Stimulated activated CD4-positive, alpha-beta T cell treated with anti-CD3 and anti-CD28 coated beads, Interleukin-1b, Interleukin-23, amount 100 ng/mL, for 1 hour (primary cell): ENCODE data around the gene GRM7.

Experiments used
- DNase-seq, 2 donors: peaks; one replicate each; pipeline ENCODE4 v3.0.0-alpha.2; 2020; ENCODE audit warnings: low read depth in 2 of 2

GRM7 gene

DNA sequence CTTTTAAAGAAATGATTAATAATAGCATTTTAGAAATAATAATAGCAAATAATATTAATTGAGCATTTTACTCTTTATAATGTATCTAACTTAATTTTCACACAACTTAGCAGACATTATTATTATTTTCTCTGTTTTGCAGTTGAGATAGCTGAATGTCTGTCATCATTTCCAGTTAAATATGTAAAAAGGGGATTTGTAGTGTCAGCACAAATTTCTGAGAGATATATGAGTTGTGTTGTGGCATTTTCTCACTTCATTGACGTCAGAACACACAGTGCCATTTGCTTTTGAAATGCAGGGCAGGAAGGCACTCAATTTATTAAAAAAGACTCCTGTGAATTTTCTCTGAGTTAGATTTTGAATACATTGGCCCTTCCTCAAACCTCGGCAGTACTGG, 111.0 kb downstream of the GRM7 start:
- DNase-seq, result no peak

DNA sequence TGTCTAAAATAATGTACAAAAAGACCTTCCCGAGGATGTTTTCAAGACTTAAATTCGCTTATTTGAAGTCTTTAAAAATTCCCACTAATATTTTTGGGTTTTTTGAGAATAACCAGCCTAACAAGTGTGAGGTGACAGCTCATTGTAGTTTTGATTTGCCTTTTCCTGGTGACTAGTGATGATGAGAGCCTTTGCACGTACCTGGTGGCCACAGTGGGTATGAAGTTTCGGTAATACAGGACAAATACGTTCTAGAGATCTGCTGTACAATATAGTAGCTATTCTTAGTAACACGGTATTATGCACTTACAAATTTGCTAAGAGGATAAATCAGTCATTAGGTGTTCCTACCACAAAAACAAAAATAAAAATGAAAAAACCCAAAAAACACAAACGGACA, 124.9 kb downstream of the GRM7 start:
- no peak for DNase-seq

DNA sequence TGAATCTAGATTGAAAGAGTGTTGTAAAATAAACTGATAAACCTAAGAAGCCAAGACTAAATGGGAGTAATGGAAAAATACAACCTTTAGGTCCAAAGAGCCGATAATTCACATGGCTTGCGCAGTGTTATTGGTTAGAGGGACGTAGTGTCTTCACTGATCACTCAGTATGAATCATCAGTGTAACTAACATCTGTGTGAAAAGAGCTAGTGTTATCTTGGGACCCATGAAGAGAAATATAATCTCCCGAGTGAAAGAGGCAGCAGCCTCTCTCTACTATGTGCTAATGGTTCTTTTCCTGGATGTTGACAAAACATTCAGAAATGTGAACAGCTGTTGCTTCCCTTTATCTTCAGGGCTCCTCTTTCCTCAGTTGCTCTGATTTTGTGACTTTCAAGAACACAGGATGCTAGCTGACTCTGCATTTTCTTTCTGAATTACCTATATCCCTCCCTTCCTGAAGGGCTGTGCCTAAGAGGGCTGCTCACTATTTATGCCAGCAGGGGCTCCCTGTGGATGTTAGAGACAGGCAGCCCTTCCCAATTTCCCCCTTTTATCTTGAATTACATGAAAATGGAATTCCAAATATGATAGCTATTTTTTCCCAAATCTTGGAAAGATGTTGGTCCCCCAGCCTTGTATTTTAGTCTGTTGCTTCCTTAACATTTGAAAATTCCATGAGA, 128.8 kb downstream of the GRM7 start:
- no peak for DNase-seq

DNA sequence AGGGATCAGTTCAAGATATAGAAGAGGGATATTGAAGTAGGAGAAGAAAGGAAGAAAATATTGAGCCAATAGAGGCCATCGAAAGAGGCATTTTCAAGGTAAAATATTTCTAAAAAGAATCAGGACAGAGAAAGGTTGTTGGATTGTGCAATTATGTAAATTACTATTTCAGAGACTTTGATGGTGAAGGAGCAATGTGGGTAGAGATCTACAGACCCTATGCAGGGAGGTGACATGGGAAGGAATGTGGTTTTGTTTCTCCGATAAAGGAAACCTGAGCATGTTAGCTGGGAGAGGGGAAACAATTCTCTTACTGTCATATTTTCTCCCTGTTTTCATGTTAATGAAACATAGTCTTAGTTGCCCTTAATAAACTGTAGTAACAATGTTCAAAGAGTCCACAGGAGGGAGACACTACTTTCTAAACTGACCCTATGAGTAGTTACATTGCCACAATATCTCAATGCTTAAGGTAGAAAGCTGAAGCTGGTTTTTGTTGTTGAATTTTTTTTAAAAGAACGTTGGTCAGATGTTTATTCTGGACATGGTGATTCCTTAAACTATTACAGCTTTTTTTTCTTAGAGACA, 133.3 kb downstream of the GRM7 start:
- no peak for DNase-seq

DNA sequence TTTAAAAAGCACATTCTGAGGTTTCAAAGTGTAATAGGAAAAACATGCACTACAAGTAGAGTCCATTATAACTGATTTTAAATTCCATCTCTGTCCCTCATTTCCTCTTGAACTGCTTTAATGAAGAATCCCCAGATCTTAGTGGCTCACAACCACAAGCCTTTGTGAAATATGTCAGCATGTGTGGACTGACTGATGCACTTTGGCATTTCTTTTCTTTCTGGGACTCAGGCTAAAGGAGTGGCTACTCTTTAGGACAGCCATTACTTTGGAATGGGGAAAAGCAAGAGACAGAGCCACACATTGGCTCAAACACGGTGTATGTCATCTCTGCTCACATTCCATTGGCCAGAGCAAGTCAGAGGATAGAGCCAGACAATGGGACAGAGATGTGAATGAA, 139.6 kb downstream of the GRM7 start:
- DNase-seq, result no peak

DNA sequence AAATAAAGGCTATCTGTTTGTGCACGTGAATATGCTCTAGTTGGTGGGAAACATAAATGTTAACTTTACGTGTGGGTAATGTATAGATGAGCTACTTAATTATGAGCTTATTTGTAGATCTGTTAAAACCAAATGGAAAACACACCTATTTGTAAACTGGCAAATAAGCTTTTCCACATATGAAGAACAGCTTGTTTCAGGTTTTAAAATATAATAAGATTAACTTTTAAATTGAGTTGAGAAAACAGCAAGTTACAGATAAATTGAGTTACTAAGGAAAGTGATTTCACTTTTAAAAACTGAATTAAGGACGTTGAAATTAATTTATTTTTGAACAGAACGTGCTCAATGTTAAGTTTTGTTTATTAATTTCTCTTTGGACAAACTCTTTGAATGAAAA, 140.5 kb downstream of the GRM7 start:
- DNase-seq, result no peak

DNA sequence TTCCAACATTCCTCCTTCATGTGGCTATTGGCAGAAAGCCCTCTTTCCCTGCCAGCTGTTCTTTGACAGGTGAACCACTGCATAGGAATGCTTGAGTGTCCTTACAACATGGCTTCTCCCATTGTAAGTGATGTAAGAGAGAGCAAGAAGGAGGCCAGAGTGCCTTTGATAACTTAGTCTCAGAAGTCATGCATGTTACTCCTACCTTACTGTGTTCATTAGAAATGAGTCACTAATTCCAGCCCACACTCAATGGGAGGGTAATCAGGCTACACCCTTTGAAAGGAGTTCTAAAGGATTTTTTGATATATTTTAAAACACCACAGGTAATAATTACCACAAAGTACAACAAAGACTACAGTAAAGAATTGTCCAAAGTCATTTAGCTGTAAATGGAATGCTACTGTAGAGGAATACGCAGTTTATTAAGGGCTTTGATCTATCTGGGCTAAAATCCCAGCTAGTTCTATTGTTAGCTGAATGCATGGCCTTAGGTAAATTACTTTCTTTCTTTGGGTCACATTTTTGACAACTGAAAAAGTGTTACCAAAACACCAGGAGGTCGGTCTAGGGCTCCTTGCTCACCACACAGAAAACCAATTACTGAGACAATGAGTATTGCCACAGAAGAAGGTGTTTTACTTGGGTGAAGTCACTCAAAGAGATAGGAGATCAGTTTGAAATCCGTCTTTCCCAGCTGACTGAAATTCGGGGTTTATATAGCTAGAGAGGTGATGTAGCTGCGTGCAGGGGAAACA, 154.9 kb downstream of the GRM7 start:
- no peak for DNase-seq

DNA sequence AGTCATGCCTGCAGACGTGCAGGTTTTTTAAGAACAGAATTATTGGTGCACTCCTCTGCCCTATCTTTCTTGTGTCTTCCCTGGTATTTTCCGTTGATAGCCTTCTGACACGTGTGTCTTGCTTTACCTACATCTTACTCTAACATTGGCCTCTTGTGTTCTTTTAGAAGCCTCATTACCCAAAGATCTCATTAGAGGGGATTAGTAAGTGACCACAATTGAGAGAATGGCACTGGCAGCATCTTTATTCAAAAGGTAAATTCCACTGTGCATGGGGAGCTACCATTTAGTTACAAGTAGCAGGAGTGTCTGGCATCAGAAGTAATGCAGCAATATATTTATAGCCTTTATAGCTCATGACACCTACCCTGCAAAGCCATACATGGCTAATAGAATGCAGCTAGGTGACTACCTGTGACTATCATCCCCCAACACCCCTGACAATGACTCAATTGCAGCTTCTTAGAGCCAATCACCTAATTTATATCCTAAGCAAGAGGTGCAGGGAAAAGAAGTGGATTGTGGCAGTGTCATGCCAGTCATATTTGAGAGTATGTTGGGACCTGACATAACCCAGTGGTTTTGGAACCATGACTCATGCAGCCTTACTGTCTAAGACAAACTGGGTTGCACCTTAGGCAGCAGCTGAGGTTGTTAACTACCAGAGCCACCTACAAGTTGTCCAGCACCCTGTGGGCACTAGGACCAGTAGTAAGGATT, 164.8 kb downstream of the GRM7 start:
- DNase-seq, result no peak

DNA sequence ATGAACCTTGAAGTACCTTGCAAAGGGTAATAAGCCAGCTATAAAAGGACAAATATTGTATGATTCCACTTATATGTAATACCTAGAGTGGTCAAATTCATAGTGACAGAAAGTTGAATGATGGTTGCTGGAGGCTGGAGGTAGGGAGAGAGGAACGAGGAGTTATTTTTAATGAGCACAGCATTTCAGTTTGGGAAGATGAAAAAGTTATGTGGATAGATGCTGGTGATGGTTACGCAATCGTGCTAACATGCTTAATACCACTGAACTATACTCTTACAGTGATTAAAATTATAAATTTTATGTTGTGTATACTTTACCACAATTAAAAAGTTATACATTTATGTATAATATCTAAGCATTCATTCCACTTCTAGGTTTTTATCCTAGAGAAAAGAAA, 168.6 kb downstream of the GRM7 start:
- DNase-seq, result no peak

DNA sequence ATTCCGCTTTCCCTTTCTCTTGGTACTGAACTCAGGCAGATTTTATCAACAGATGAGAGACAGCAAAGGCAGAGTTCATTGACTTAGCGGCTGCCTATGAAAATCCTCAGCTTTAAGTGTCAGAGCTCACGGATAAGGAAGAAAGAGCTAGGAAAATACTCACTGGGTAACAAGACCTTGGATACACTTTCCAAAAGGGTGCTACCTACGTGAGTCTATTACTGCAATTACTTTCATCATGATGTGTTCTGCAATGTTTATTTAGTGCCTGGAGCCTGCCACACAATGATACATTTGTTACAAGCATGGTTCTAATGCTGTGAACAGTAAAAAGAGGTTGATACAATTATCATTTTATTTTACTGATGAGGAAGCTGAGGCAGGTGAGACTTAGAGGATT, 177.5 kb downstream of the GRM7 start:
- no peak for DNase-seq

DNA sequence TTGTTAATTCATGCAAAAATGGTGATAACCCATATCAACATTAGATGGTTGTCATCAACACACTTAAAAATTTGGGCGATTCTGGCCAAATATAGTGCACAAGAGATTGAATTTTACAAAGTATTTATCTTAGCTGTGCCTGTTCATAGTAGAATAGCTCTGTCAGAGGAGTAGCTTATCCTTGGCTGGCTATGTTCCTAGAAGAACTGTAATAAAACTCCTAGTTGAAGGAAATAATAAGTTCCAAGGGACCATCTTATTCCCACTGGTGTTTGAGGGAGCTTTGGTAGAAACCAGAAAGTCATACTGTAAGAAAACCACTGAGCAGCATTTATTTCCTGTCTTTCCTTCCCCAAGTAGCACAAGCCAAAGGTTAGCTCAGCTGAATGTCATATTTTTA, 201.8 kb downstream of the GRM7 start:
- no peak for DNase-seq

DNA sequence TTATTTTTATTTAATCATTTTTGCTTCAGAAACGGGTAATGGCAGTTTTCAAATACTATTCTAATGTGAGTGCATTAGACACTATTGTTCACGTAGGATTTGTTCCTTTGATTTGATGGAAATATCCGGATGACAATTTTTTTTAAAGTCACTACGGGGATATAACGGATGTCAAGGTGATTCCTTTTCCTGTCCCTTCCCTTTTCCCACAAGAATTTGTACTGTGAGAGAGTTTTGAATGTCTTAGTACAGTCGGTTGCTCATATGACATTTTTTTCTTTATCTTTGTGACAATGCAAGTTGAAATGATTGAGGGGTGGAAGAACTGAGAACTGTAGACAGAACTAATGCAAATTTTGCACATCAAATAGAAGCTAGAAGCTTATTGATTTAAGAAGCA, 209.5 kb downstream of the GRM7 start:
- DNase-seq, result no peak

DNA sequence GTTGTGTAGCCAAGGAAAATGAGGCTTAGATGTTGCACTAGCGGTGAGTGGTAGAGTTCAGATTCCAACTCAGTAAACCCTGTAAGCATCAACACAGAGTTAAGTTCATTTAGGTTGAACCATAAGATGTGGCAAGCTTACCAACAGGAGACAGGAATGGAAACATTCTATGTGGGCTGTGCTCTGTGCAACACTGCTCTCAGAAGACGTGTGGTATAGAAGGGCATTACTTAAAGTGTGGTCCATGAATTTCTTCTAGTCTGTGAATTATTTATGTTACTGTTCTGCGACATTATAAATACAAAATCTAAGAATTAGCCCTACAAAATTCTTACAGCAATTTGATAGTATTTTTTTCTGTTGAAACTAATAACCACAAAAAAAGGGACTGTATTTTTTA, 213.3 kb downstream of the GRM7 start:
- no peak for DNase-seq

DNA sequence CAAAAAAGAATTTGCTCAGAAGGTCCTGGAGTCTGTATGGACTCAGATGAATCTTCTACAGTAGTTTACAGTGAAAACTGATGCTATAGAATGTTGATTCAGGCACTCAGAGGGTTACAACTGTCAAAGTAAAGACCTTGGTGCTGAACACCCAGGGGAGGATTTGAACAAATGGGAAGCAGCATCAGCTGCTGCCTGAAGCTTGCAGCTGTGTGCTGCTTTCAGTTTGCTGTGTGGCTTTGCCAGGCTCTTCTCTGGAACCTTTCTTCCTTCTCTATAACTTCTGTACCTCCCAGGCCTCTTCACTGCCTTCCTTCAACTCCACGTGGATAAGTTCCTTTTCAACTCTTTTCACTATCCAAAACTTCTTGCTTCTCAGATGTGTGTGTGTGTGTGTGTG, 214.2 kb downstream of the GRM7 start:
- DNase-seq, result no peak

DNA sequence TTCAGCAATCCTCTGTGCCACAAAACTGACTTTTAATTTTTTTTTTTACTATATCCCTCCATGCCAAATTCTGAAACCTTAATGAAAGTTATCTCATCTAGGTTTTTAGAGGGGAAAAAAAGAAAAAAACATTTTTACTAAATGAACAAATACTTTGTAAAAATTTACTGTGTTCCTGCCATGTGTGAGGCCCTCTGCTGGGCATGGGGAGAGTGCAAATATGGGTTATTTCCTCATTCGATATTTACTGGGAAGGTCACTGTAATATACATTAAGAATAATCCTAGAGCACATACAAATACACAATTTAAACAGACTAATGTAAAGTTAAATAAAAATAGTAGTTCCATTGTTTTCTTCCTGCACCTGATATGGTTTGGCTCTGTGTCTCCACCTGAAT, 215.0 kb downstream of the GRM7 start:
- DNase-seq, result no peak

DNA sequence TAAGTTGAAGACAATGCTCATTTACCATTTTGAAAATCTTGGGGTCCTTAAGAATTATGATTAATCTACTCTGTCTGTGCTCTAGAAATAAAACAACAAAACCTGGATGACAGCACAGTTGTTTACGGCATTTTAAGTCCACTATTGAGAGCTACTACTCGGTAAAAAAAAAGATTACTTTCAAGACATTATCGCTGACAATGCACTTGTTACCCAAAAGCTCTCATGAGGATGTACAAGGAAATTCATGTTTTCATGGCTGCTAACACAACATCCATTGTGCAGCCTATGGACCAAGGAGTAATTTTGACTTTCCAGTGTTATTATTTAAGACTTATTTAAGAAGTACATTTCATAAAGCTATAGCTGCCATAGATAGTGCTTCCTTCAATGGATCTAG, 221.3 kb downstream of the GRM7 start:
- no peak for DNase-seq

DNA sequence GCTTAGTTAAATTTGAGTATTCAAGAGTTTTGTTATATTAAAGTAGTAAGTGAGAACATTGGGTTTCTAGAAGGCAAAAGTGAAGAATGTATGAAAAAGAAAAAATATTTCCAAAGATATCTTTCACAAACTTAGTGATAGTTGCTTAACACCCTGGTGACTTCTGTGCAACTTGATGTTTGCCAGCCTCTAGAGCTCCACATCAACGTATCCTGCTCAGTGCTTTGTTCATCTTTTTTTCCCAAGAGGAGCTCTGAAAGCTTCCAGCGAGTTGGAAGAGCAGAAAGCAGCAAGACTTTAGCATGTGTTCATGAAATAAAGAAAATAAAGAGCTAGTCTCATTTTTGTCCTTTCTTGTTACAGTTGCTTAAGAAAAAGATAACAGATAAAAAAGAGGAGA, 225.5 kb downstream of the GRM7 start:
- no peak for DNase-seq

DNA sequence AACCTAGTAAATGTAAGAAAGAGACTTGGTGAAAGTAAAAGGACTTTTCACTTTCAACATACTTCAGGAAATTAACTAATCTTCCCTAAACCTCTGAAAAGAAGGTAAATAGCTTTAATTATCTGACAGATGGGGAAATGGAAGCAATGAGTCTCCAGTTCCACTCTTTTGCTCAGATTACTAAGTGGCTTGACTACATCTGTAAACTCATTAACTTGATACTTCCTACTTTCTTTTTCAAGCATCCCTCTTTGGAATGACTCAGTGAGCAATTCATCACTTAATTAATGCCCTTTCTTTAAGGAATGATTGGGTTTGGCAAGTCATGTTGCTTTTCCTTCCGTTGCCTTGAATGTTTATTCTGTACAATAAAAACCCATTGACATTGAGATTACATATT, 234.2 kb downstream of the GRM7 start:
- DNase-seq, result no peak

DNA sequence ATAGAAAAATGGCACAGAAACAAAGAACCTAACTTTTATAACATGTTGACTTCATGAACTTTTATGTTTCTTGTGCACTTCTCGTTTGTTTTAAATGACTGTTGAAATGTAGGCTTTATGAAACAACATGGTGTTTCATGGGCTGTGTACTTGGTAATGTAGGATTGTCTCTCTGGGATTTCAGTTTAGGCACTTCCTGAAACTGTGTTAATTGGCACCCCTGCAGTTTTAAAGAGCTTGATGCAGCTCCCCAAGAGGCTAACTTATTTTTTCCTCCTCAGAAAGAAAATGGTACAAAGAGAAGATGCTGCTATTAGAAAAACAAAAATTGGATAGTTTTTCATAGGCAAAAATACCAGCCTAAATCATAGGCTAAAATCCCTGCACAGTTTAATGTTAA, 239.2 kb downstream of the GRM7 start:
- DNase-seq, result no peak

DNA sequence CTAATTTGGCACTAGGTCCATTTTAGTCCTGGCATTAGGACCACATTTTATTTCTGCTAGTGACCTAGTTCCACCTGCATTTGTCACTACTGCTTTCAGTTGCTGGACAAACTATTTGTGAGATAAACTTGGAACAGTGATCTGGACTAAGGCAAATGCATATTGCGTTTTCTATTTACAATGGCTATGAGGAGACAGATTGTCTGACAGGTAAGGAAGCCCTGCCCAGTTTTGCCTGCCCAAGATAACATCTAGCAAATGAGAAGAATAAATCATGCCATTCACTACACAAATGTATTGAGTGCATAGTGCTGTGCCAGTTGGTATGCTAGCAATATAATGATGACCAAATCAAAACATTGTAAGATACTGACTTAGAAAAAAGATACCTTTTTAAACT, 245.7 kb downstream of the GRM7 start:
- DNase-seq, result no peak

DNA sequence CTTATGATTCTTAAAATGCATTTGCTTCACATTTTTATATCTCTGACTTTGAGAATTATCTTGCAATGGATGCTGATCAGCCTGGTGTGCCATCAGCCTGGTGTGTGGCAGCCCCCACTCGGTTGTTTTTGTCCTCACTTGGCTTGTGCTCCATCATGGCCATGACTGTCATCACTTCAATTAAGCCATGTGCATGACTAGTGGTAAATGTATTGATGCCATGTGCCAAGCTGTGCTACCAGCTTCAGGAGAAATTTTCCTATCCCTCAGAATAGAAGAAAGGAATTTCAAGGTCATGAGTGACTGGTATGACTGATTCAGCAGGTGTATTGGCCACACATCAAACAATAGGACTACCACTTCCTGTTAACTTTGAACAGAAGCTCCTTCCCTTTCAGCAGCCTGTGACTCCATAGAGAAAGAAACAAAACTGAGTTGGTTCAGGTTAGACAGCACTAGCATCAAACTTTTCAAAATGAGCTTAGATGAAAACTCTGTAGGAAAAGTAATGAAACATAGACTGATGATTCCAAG, 251.7 kb downstream of the GRM7 start:
- DNase-seq, result no peak

DNA sequence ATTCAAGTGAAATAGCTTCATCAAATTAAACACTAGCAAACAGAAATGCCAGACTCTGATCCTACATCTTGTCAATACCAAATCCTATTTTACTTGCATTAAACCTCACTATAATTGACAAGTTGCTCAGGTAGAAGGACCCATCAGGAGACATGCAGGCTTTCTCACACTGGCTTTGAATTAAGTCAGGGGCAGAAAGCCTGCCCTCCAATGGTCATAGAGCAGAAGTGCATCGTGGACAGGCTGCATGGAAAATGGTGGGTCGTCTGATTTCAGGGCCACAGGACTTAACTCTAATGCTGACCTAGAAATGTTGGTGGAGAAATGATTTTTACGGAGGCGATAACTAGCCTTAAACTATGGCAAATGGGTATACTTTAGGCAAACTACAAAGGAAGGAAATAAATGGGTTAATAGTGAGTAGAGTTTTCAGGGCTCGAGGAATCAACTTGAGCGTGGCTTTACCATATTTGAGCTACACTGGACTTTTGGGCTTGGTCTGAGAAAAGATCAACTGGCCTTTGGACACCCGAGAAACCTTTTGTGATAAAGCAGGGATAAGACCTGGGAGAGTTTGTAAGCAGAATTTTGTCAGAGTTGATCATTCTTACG, 283.9 kb downstream of the GRM7 start:
- no peak for DNase-seq
